ENCODE results near the gene ARFGEF2. TPM values are rescaled to one million over a fixed set of nuclear protein-coding genes. Genes with fewer than 3 reads are reported as not detected.

ARFGEF2 gene
- total RNA-seq, 1 experiment from 2014 or later: 47.0 TPM

DNA sequence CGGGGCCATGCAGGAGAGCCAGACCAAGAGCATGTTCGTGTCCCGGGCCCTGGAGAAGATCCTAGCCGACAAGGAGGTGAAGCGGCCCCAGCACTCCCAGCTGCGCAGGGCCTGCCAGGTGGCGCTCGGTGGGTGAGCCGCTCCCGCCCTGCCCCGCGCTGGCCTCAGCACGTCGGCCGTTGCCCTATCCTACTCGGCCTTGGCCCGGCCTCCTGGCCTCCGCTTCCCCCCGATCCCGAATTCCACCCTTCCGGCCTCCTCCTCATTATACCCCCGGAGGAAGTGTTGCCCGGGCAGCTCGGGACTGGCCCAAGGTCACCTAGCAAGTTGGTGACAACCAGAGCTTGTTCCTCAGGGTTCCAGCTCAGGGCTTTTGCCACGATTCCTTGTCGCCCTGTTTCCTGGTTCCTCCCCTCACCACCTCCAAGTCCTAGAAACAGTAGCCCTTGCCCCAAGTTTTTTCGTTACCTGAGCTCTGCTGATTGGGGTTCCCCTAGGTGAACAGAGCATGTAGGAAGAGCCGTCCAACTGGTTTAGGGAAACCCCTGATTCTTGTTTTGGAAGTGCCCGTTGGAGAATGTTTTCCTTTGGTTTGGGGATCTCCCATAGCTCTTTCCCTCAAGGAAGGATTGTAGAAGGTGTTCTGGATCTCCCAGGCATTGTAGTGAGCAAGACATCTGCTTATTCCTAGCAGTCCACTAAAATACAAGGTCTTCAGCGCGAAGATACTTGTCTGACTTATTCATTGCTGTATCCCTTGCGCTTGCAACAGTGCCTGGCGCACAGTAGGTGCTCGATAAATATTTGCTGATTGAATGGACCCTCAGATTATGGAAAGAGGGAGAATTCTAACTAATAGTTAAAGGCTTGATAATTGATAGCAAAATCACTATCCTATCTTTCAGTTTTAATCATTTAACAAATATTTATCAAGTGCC, 641 bp downstream of the ARFGEF2 start:
- BruUV-seq (replicated peaks): TSS peak; percentile 53
- Histone ChIP-seq H2AFZ (peak overlapping the region; percentile 78), H3K9me3 (ENCODE audit: insufficient read depth, low read depth) (no peaks in the 10 kb centered on the region), H3K36me3 (ENCODE audit: low read depth) (peaks cover 5% of the 10 kb centered on the region; the same call in 1 of the 2 replicates), H3K27me3 (ENCODE audit: insufficient read depth, low read depth) (no peaks in the 10 kb centered on the region), H3K4me1 (replicated peaks; ENCODE audit: insufficient read depth) (peaks cover 36% of the 10 kb centered on the region), H3K4me2 (peak overlapping the region; percentile 97), H3K27ac (peak overlapping the region; percentile 90), H4K20me1 (ENCODE audit: insufficient read depth) (peaks cover 23% of the 10 kb centered on the region; the same call in 1 of the 2 replicates), H3F3A (ENCODE audit: insufficient read depth, low read depth) (peaks cover 17% of the 10 kb centered on the region; the same call in 1 of the 2 replicates), H3K9me2 (ENCODE audit: insufficient read depth) (no peaks in the 10 kb centered on the region), H3K4me3 (peak overlapping the region; percentile 65), H3K79me2 (ENCODE audit: low read depth) (peaks cover 56% of the 10 kb centered on the region)
- TF ChIP-seq, protein P1, sequence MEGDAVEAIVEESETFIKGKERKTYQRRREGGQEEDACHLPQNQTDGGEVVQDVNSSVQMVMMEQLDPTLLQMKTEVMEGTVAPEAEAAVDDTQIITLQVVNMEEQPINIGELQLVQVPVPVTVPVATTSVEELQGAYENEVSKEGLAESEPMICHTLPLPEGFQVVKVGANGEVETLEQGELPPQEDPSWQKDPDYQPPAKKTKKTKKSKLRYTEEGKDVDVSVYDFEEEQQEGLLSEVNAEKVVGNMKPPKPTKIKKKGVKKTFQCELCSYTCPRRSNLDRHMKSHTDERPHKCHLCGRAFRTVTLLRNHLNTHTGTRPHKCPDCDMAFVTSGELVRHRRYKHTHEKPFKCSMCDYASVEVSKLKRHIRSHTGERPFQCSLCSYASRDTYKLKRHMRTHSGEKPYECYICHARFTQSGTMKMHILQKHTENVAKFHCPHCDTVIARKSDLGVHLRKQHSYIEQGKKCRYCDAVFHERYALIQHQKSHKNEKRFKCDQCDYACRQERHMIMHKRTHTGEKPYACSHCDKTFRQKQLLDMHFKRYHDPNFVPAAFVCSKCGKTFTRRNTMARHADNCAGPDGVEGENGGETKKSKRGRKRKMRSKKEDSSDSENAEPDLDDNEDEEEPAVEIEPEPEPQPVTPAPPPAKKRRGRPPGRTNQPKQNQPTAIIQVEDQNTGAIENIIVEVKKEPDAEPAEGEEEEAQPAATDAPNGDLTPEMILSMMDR (conservative IDR thresholded peaks at IDR 0.05): peak; percentile 12; the same call in 1 of the 2 replicates
- TF ChIP-seq EZH2 (IDR thresholded peaks at IDR 0.05; ENCODE audit: low read depth): no peak
- peak in 1 of 2 experiments; percentile 71 for DNase-seq
- intact Hi-C loops (cut with micrococcal nuclease; ENCODE audit: unreplicated experiment): loop anchor here (1.0 to 5.0 kb wide), 2 partner anchors 23 to 265 kb away; no protein-coding TSS in a partner anchor
- CTCF ChIA-PET: interaction anchor here (1.1 kb wide), 1 partner anchor 125 kb away, joined by 3 read pairs; no protein-coding TSS in a partner anchor
- POLR2A ChIA-PET (ENCODE audit: unreplicated experiment): interaction anchor here (0.5 to 0.9 kb wide), 3 partner anchors 24 to 297 kb away, joined by 3 to 7 read pairs (median 3); no protein-coding TSS in a partner anchor

DNA sequence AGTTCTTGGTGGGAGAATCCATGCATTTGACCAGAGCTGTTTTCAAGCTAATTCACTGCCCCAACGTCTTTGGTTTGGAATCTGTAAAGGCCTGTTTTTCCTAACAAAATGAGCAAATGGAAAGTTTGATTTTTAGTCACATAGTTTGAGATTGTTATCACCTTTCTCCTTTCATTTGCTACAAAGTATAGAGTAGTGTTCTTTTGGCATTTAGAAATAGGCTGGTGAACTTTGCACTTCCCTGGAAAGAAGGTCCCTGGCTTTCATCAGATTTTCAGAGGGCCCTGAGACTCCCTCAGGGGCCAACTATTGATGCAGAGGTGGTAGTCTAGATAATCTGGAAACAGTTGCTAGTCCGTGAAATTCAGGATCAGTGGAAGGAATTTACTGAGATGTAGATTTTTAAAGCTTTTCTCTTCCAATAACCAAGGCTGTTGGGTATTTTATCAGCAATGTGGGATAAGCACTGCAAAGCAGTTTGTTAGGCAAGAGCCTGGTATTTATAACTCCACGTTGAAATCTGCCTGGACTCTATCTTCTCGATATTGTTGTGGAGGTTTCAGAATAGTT, 1.7 kb downstream of the ARFGEF2 start:
- Histone ChIP-seq H3F3A (ENCODE audit: insufficient read depth, low read depth) (peaks cover 17% of the 10 kb centered on the region; the same call in 1 of the 2 replicates), H3K4me3 (peak overlapping the region; percentile 65), H3K79me2 (ENCODE audit: low read depth) (peaks cover 65% of the 10 kb centered on the region), H3K9me2 (ENCODE audit: insufficient read depth) (no peaks in the 10 kb centered on the region), H3K4me2 (peak overlapping the region; percentile 97), H2AFZ (no peak overlapping the region), H3K27ac (peak overlapping the region; percentile 90), H3K36me3 (ENCODE audit: low read depth) (peaks cover 5% of the 10 kb centered on the region; the same call in 1 of the 2 replicates), H4K20me1 (ENCODE audit: insufficient read depth) (peaks cover 23% of the 10 kb centered on the region; the same call in 1 of the 2 replicates), H3K9me3 (ENCODE audit: insufficient read depth, low read depth) (no peaks in the 10 kb centered on the region), H3K27me3 (ENCODE audit: insufficient read depth, low read depth) (no peaks in the 10 kb centered on the region), H3K4me1 (replicated peaks; ENCODE audit: insufficient read depth) (peaks cover 36% of the 10 kb centered on the region)
- BruUV-seq (replicated peaks): no TSS peak
- no peak for DNase-seq
- ChIA-PET CTCF (interaction anchor here (0.6 kb wide), 1 partner anchor 11 kb away, joined by 3 read pairs; no protein-coding TSS in a partner anchor), POLR2A (ENCODE audit: unreplicated experiment) (interaction anchor here (0.6 to 0.9 kb wide), 2 partner anchors 23 to 301 kb away, joined by 4 to 7 read pairs; no protein-coding TSS in a partner anchor)
- intact Hi-C loops (cut with micrococcal nuclease; ENCODE audit: unreplicated experiment): loop anchor here (5.0 kb wide), 1 partner anchor 266 kb away; no protein-coding TSS in a partner anchor
- TF ChIP-seq EZH2 (IDR thresholded peaks at IDR 0.05; ENCODE audit: low read depth): no peak
- TF ChIP-seq, protein P1 (conservative IDR thresholded peaks at IDR 0.05): no peak

DNA sequence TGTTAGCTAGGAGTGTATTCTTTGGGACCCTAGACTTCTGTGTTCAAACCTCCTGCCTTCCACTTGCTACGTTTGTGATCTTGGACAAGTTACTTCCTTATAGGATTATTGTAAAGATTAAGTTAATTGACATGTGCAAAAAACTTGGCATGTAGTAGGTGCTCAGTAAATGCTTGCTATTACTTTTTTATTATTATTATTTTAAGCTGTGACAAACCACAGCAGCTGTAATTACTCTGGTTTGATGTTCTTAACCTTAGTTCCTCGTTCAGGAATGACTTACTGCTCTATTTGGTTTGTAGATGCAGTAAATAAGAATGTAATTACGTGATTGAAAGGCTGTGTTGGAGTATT, 3.2 kb downstream of the ARFGEF2 start:
- peaks cover 35% of the 10 kb centered on the region for H4K20me1 ChIP-seq (ENCODE audit: insufficient read depth)
- ChIA-PET POLR2A (ENCODE audit: unreplicated experiment) (no interaction called here), CTCF (interaction anchor here (0.6 kb wide), 1 partner anchor 245 kb away, joined by 3 read pairs; no protein-coding TSS in a partner anchor)
- H3K36me3 ChIP-seq (ENCODE audit: low read depth): peaks cover 5% of the 10 kb centered on the region; the same call in 1 of the 2 replicates
- no peaks in the 10 kb centered on the region for H3K9me2 ChIP-seq (ENCODE audit: insufficient read depth)
- H3K27ac ChIP-seq: peak overlapping the region; percentile 90; the same call in 1 of the 2 replicates
- H3F3A ChIP-seq (ENCODE audit: insufficient read depth, low read depth): peaks cover 17% of the 10 kb centered on the region; the same call in 1 of the 2 replicates
- no peaks in the 10 kb centered on the region for H3K27me3 ChIP-seq (ENCODE audit: insufficient read depth, low read depth)
- H3K79me2 ChIP-seq (ENCODE audit: low read depth): peaks cover 77% of the 10 kb centered on the region
- TF ChIP-seq, protein P1 (conservative IDR thresholded peaks at IDR 0.05): no peak
- DNase-seq: no peak
- intact Hi-C loops (cut with micrococcal nuclease; ENCODE audit: unreplicated experiment): loop anchor here (5.0 kb wide), 1 partner anchor 267 kb away; no protein-coding TSS in a partner anchor
- H3K9me3 ChIP-seq (ENCODE audit: insufficient read depth, low read depth): no peaks in the 10 kb centered on the region
- H3K4me1 ChIP-seq (replicated peaks; ENCODE audit: insufficient read depth): peaks cover 40% of the 10 kb centered on the region
- H3K4me2 ChIP-seq: peak overlapping the region; percentile 97
- H2AFZ ChIP-seq: no peak overlapping the region
- H3K4me3 ChIP-seq: peak overlapping the region; percentile 32; the same call in 1 of the 2 replicates
- no TSS peak for BruUV-seq (replicated peaks)
